Neural crest cell (in vitro differentiated cells): ENCODE data around the gene ZBED6. TPM values are rescaled to one million over a fixed set of nuclear protein-coding genes. Genes with fewer than 3 reads are reported as not detected.

ENCODE experiments used
- DNase-seq: peaks from one replicate; pipeline ENCODE4 v3.0.0; 2021; ENCODE audit warnings: low read depth, mixed read lengths, low spot score
- H3K27ac Mint-ChIP-seq: one replicate; pipeline ENCODE4 v1.8.0; 2021; ENCODE audit warnings: mild to moderate bottlenecking, mixed read lengths; ENCODE audit not compliant: unreplicated experiment
- H3K27me3 Mint-ChIP-seq: 2 replicates; pipeline ENCODE4 v1.8.0; 2021; ENCODE audit warnings: low read depth, mild to moderate bottlenecking, mixed read lengths
- H3K36me3 Mint-ChIP-seq: 2 replicates; pipeline ENCODE4 v1.8.0; 2021; ENCODE audit warnings: low read depth, mild to moderate bottlenecking, mixed read lengths
- H3K4me1 Mint-ChIP-seq: 2 replicates; pipeline ENCODE4 v1.8.0; 2021; ENCODE audit warnings: mixed read lengths
- H3K4me3 Mint-ChIP-seq: one replicate; pipeline ENCODE4 v1.8.0; 2021; ENCODE audit warnings: mild to moderate bottlenecking, mixed read lengths
- H3K9me3 Mint-ChIP-seq: 2 replicates; pipeline ENCODE4 v1.8.0; 2021; ENCODE audit warnings: mixed read lengths
- CTCF ChIP-seq: fragments of 200-600 bp; sonication (generic); conservative IDR thresholded peaks from 2 replicates; pipeline ENCODE4 v1.5.0; 2021; ENCODE audit warnings: antibody characterized with exemption, mild to moderate bottlenecking
- total RNA-seq: library from RNA; stranded (reverse); gene quantifications from 2 replicates; pipeline ENCODE4 v1.2.1, GENCODE V29; 2021

ZBED6 gene
- total RNA-seq, 1 donor from 2014 or later: 26.3 TPM

- Mint-ChIP-seq H3K9me3 (no peaks in the 10 kb centered on the region), H3K27ac (no peak within 1 kb of the TSS), H3K4me1 (peaks cover 10% of the 10 kb centered on the region), H3K36me3 (no peaks in the 10 kb centered on the region), H3K27me3 (no peaks in the 10 kb centered on the region), H3K4me3 (no peak within 1 kb of the TSS)
- DNase-seq: no peak
- TF ChIP-seq CTCF: no peak
These were observed 30.2 kb upstream of the ZBED6 start, which contains the start of gene LAX1 for GRCh38 chr1:203765029-203765837. TSS of gene LAX1 (plus strand) at chr1:203765183. CDS start at chr1:203765566, 383 bp downstream.

- TF ChIP-seq CTCF: no peak
- no peak for DNase-seq
- Mint-ChIP-seq H3K9me3 (no peaks in the 10 kb centered on the region), H3K27me3 (peaks cover 7% of the 10 kb centered on the region), H3K27ac (no peak overlapping the region), H3K36me3 (no peaks in the 10 kb centered on the region), H3K4me1 (peaks cover 9% of the 10 kb centered on the region), H3K4me3 (no peak overlapping the region)
These were observed 27.2 kb upstream of the ZBED6 start for GRCh38 chr1:203768256-203768655.

GRCh38 chr1:203769505-203770343, 25.7 kb upstream of the ZBED6 start:
- peaks cover 7% of the 10 kb centered on the region for H3K27me3 Mint-ChIP-seq
- no peaks in the 10 kb centered on the region for H3K9me3 Mint-ChIP-seq
- H3K27ac Mint-ChIP-seq: no peak overlapping the region
- no peak overlapping the region for H3K4me3 Mint-ChIP-seq
- DNase-seq: no peak
- H3K36me3 Mint-ChIP-seq: no peaks in the 10 kb centered on the region
- no peak for TF ChIP-seq CTCF
- H3K4me1 Mint-ChIP-seq: peaks cover 9% of the 10 kb centered on the region

GRCh38 chr1:203771901-203772301, 23.5 kb upstream of the ZBED6 start:
- Mint-ChIP-seq H3K4me3 (no peak overlapping the region), H3K9me3 (no peaks in the 10 kb centered on the region), H3K27ac (no peak overlapping the region), H3K4me1 (peaks cover 9% of the 10 kb centered on the region), H3K27me3 (peaks cover 7% of the 10 kb centered on the region), H3K36me3 (no peaks in the 10 kb centered on the region)
- no peak for TF ChIP-seq CTCF
- DNase-seq: no peak

- H3K36me3 Mint-ChIP-seq: no peaks in the 10 kb centered on the region
- H3K27me3 Mint-ChIP-seq: peaks cover 7% of the 10 kb centered on the region
- H3K4me3 Mint-ChIP-seq: no peak overlapping the region
- TF ChIP-seq CTCF: no peak
- no peaks in the 10 kb centered on the region for H3K9me3 Mint-ChIP-seq
- no peak for DNase-seq
- H3K27ac Mint-ChIP-seq: no peak overlapping the region
- H3K4me1 Mint-ChIP-seq: peaks cover 9% of the 10 kb centered on the region
These were observed 22.6 kb upstream of the ZBED6 start for GRCh38 chr1:203772836-203773235.
